ENCODE results near the gene TMC3. TPM values are rescaled to one million over a fixed set of nuclear protein-coding genes. Genes with fewer than 3 reads are reported as not detected.

The TMC3 gene
- total and polyA plus RNA-seq, 4 donors = 0.02 to 0.13 TPM; not detected in 2

GRCh38 chr15:81346611-81347010 is 27.4 kb downstream of the TMC3 start:
- TF ChIP-seq HNF4A (conservative IDR thresholded peaks at IDR 0.05) = no peak
- no peak for TF ChIP-seq CTCF (IDR thresholded peaks at IDR 0.05; ENCODE audit: low read depth, low read length, missing input control)
- no peak for TF ChIP-seq EGR1 (IDR thresholded peaks at IDR 0.05; ENCODE audit: low read depth in 2 of 2)
- no peak for TF ChIP-seq JUND (IDR thresholded peaks at IDR 0.05)
- TF ChIP-seq REST (IDR thresholded peaks at IDR 0.05) = no peak
- TF ChIP-seq NR2F2 (IDR thresholded peaks at IDR 0.05) = no peak
- TF ChIP-seq SP1 (IDR thresholded peaks at IDR 0.05) = no peak
- TF ChIP-seq FOXA1 (IDR thresholded peaks at IDR 0.05) = no peak
- no peak for TF ChIP-seq YY1 (IDR thresholded peaks at IDR 0.05)
- TF ChIP-seq ATF3 (IDR thresholded peaks at IDR 0.05) = no peak
- H3K9me3 ChIP-seq (ENCODE audit: control insufficient read depth in 4 of 4, low read length in 3 of 4) = no peaks in the 10 kb centered on the region
- H3K9ac ChIP-seq (ENCODE audit: low read depth in 1 of 2, low read length in 2 of 2) = no peak overlapping the region
- no peak overlapping the region for H3K4me3 ChIP-seq (ENCODE audit: low read depth in 1 of 3, low read length in 3 of 3)
- WGBS = 77% methylated on average over 2 of the region's 2 CpGs
- DNase-seq (ENCODE audit: low spot score) = no peak
- H3K36me3 ChIP-seq (ENCODE audit: control insufficient read depth in 4 of 4, insufficient read depth in 3 of 4, low read depth in 1 of 4, low read length in 3 of 4) = peaks cover 0 to 5% (median 2%) of the 10 kb centered on the region in 4 donors
- no peak overlapping the region for H3K27ac ChIP-seq (ENCODE audit: low read depth in 1 of 2, low read length in 2 of 2)
- no peaks in the 10 kb centered on the region for H3K4me1 ChIP-seq (ENCODE audit: control insufficient read depth in 4 of 4, insufficient read depth in 4 of 4, low read length in 3 of 4)
- no peaks in the 10 kb centered on the region for H3K27me3 ChIP-seq (ENCODE audit: control insufficient read depth in 4 of 4, insufficient read depth in 4 of 4, low read length in 3 of 4)

- no peak overlapping the region for H3K27ac ChIP-seq (ENCODE audit: low read depth in 1 of 2, low read length in 2 of 2)
- DNase-seq (ENCODE audit: low spot score) = no peak
- H3K9ac ChIP-seq (ENCODE audit: low read depth in 1 of 2, low read length in 2 of 2) = no peak overlapping the region
- H3K36me3 ChIP-seq (ENCODE audit: control insufficient read depth in 4 of 4, insufficient read depth in 3 of 4, low read depth in 1 of 4, low read length in 3 of 4) = peaks cover 0 to 5% (median 2%) of the 10 kb centered on the region in 4 donors
- no peaks in the 10 kb centered on the region for H3K27me3 ChIP-seq (ENCODE audit: control insufficient read depth in 4 of 4, insufficient read depth in 4 of 4, low read length in 3 of 4)
- WGBS = 95% methylated on average over 4 of the region's 4 CpGs
- H3K9me3 ChIP-seq (ENCODE audit: control insufficient read depth in 4 of 4, low read length in 3 of 4) = no peaks in the 10 kb centered on the region
- H3K4me3 ChIP-seq (ENCODE audit: low read depth in 1 of 3, low read length in 3 of 3) = no peak overlapping the region
- H3K4me1 ChIP-seq (ENCODE audit: control insufficient read depth in 4 of 4, insufficient read depth in 4 of 4, low read length in 3 of 4) = no peaks in the 10 kb centered on the region
- TF ChIP-seq RAD21 (IDR thresholded peaks at IDR 0.05) (no peak), FOXA2 (IDR thresholded peaks at IDR 0.05) (no peak), ZBTB33 (IDR thresholded peaks at IDR 0.05) (no peak), SP1 (IDR thresholded peaks at IDR 0.05) (no peak), HNF4G (IDR thresholded peaks at IDR 0.05) (no peak), YY1 (IDR thresholded peaks at IDR 0.05) (no peak), ATF3 (IDR thresholded peaks at IDR 0.05) (no peak), NR2F2 (IDR thresholded peaks at IDR 0.05) (no peak), EGR1 (IDR thresholded peaks at IDR 0.05; ENCODE audit: low read depth in 2 of 2) (no peak), RXRA (IDR thresholded peaks at IDR 0.05) (no peak)
Observed at GRCh38 chr15:81343371-81343770, 30.6 kb downstream of the TMC3 start.
